Measurements from ENCODE around the gene COL27A1. TPM values are rescaled to one million over a fixed set of nuclear protein-coding genes. Genes with fewer than 3 reads are reported as not detected.

Gene COL27A1
- polyA plus RNA-seq (2013, experiment 1 of 2) = 11.1 TPM
- 11.1 TPM for polyA plus RNA-seq (2013, experiment 2 of 2)

GRCh38 chr9:114155263-114155994 is at the start of gene COL27A1:
Gene COL27A1 (plus strand): TSS chr9:114155537. CDS start chr9:114155951, 414 bp downstream.
- H3K27me3 ChIP-seq (ENCODE audit: control insufficient read depth in 3 of 3, insufficient read depth in 3 of 3, low read depth in 1 of 3, low read length in 3 of 3) = peaks cover 8 to 46% (median 13%) of the 10 kb centered on the region in 3 experiments
- peak within 1 kb of the TSS; percentile 84 for H2BK15ac ChIP-seq (ENCODE audit: low read length)
- no CpG with 5 or more reads among the region's 63 CpGs for WGBS, 2 donors (ENCODE audit: extremely low coverage in 2 of 2, insufficient read length in 2 of 2, insufficient replicate concordance in 1 of 2)
- no peaks in the 10 kb centered on the region for H3K36me3 ChIP-seq (replicated peaks in 1 of 2; ENCODE audit: control insufficient read depth in 2 of 2, insufficient read depth in 2 of 2, low read length in 2 of 2)
- no peaks in the 10 kb centered on the region for H3K79me1 ChIP-seq (ENCODE audit: low read depth, low read length)
- peak within 1 kb of the TSS; percentile 96 for H3K4me2 ChIP-seq (ENCODE audit: insufficient read depth, low read length, poor library complexity, severe bottlenecking)
- H2AFZ ChIP-seq (ENCODE audit: low read length) = peak within 1 kb of the TSS; percentile 94
- peak within 1 kb of the TSS; percentile 49 for H2BK120ac ChIP-seq (ENCODE audit: low read depth, low read length)
- peak within 1 kb of the TSS; percentile 11 for H2BK12ac ChIP-seq (ENCODE audit: low read length)
- peak within 1 kb of the TSS; percentile 30 for H2BK5ac ChIP-seq (ENCODE audit: low read length)
- peak within 1 kb of the TSS; percentile 87 for H3K23ac ChIP-seq (ENCODE audit: low read depth, low read length, poor library complexity)
- peak; percentile 88 for DNase-seq (ENCODE audit: low spot score)
- H4K8ac ChIP-seq (ENCODE audit: low read depth, low read length) = no peak within 1 kb of the TSS
- peak within 1 kb of the TSS; percentile 58 for H2AK5ac ChIP-seq (ENCODE audit: low read depth, low read length)
- H3K9me3 ChIP-seq (replicated peaks in 1 of 2; ENCODE audit: control insufficient read depth in 2 of 2, insufficient read depth in 1 of 2, low read depth in 1 of 2, low read length in 2 of 2) = no peaks in the 10 kb centered on the region
- H4K91ac ChIP-seq (ENCODE audit: low read depth, low read length, poor library complexity) = peak within 1 kb of the TSS; percentile 75
- peak within 1 kb of the TSS; percentile 93 for H3K9ac ChIP-seq (ENCODE audit: low read depth, low read length, poor library complexity)
- peak within 1 kb of the TSS; percentile 94 for H3K18ac ChIP-seq (ENCODE audit: low read length)
- peaks cover 25 to 28% of the 10 kb centered on the region in 2 donors for H3K4me1 ChIP-seq (ENCODE audit: control insufficient read depth in 2 of 2, insufficient read depth in 1 of 2, low read depth in 1 of 2, low read length in 2 of 2)
- no peak within 1 kb of the TSS for H3K27ac ChIP-seq (replicated peaks; ENCODE audit: low read length)
- peak within 1 kb of the TSS; percentile 46 to 85 for H3K4me3 ChIP-seq (ENCODE audit: low read length in 2 of 2)
- peak within 1 kb of the TSS; percentile 11 for H3K14ac ChIP-seq (ENCODE audit: low read length)
- H3K4ac ChIP-seq (ENCODE audit: low read length) = no peak within 1 kb of the TSS

GRCh38 chr9:114107286-114108001 is 47.9 kb upstream of the COL27A1 start:
- Histone ChIP-seq H3K4me2 (ENCODE audit: insufficient read depth, low read length, poor library complexity, severe bottlenecking) (no peak overlapping the region), H2AFZ (ENCODE audit: low read length) (peak overlapping the region; percentile 83), H3K9ac (ENCODE audit: low read depth, low read length, poor library complexity) (no peak overlapping the region), H2BK120ac (ENCODE audit: low read depth, low read length) (no peak overlapping the region), H3K79me1 (ENCODE audit: low read depth, low read length) (no peaks in the 10 kb centered on the region), H3K14ac (ENCODE audit: low read length) (no peak overlapping the region), H2BK15ac (ENCODE audit: low read length) (no peak overlapping the region), H2BK5ac (ENCODE audit: low read length) (no peak overlapping the region), H2BK12ac (ENCODE audit: low read length) (no peak overlapping the region), H3K27me3 (ENCODE audit: control insufficient read depth in 3 of 3, insufficient read depth in 3 of 3, low read depth in 1 of 3, low read length in 3 of 3) (peaks cover 0 to 25% (median 0%) of the 10 kb centered on the region in 3 experiments), H3K4ac (ENCODE audit: low read length) (no peak overlapping the region), H3K27ac (replicated peaks; ENCODE audit: low read length) (no peak overlapping the region), H3K4me3 (ENCODE audit: low read length in 2 of 2) (no peak overlapping the region), H4K91ac (ENCODE audit: low read depth, low read length, poor library complexity) (no peak overlapping the region), H3K36me3 (replicated peaks in 1 of 2; ENCODE audit: control insufficient read depth in 2 of 2, insufficient read depth in 2 of 2, low read length in 2 of 2) (no peaks in the 10 kb centered on the region), H2AK5ac (ENCODE audit: low read depth, low read length) (no peak overlapping the region), H3K4me1 (ENCODE audit: control insufficient read depth in 2 of 2, insufficient read depth in 1 of 2, low read depth in 1 of 2, low read length in 2 of 2) (peaks cover 3% of the 10 kb centered on the region in 2 donors), H3K9me3 (replicated peaks in 1 of 2; ENCODE audit: control insufficient read depth in 2 of 2, insufficient read depth in 1 of 2, low read depth in 1 of 2, low read length in 2 of 2) (no peaks in the 10 kb centered on the region), H3K23ac (ENCODE audit: low read depth, low read length, poor library complexity) (no peak overlapping the region), H3K18ac (ENCODE audit: low read length) (no peak overlapping the region), H4K8ac (ENCODE audit: low read depth, low read length) (no peak overlapping the region)
- WGBS, 2 donors (ENCODE audit: extremely low coverage in 2 of 2, insufficient read length in 2 of 2, insufficient replicate concordance in 1 of 2) = 100% methylated on average over 1 of the region's 13 CpGs; no CpG with 5 or more reads in 1 of the 2 donors
- DNase-seq (ENCODE audit: low spot score) = no peak

- DNase-seq (ENCODE audit: low spot score) = peak; percentile 87
- Histone ChIP-seq H2BK120ac (ENCODE audit: low read depth, low read length) (no peak overlapping the region), H2AFZ (ENCODE audit: low read length) (peak overlapping the region; percentile 83), H3K4me3 (ENCODE audit: low read length in 2 of 2) (no peak overlapping the region), H3K79me1 (ENCODE audit: low read depth, low read length) (no peaks in the 10 kb centered on the region), H2BK12ac (ENCODE audit: low read length) (no peak overlapping the region), H3K4me1 (ENCODE audit: control insufficient read depth in 2 of 2, insufficient read depth in 1 of 2, low read depth in 1 of 2, low read length in 2 of 2) (peaks cover 3% of the 10 kb centered on the region in 2 donors), H4K91ac (ENCODE audit: low read depth, low read length, poor library complexity) (peak overlapping the region; percentile 22), H3K9me3 (replicated peaks in 1 of 2; ENCODE audit: control insufficient read depth in 2 of 2, insufficient read depth in 1 of 2, low read depth in 1 of 2, low read length in 2 of 2) (no peaks in the 10 kb centered on the region), H3K27me3 (ENCODE audit: control insufficient read depth in 3 of 3, insufficient read depth in 3 of 3, low read depth in 1 of 3, low read length in 3 of 3) (peaks cover 0 to 31% (median 0%) of the 10 kb centered on the region in 3 experiments), H2BK5ac (ENCODE audit: low read length) (peak overlapping the region; percentile 10), H2AK5ac (ENCODE audit: low read depth, low read length) (peak overlapping the region; percentile 8), H3K18ac (ENCODE audit: low read length) (peak overlapping the region; percentile 86), H3K14ac (ENCODE audit: low read length) (no peak overlapping the region), H3K27ac (replicated peaks; ENCODE audit: low read length) (no peak overlapping the region), H3K9ac (ENCODE audit: low read depth, low read length, poor library complexity) (no peak overlapping the region), H3K4ac (ENCODE audit: low read length) (no peak overlapping the region), H3K23ac (ENCODE audit: low read depth, low read length, poor library complexity) (no peak overlapping the region), H4K8ac (ENCODE audit: low read depth, low read length) (no peak overlapping the region), H2BK15ac (ENCODE audit: low read length) (peak overlapping the region; percentile 6), H3K36me3 (replicated peaks in 1 of 2; ENCODE audit: control insufficient read depth in 2 of 2, insufficient read depth in 2 of 2, low read length in 2 of 2) (no peaks in the 10 kb centered on the region), H3K4me2 (ENCODE audit: insufficient read depth, low read length, poor library complexity, severe bottlenecking) (no peak overlapping the region)
- WGBS, 2 donors (ENCODE audit: extremely low coverage in 2 of 2, insufficient read length in 2 of 2, insufficient replicate concordance in 1 of 2) = no CpG with 5 or more reads among the region's 28 CpGs
Observed at GRCh38 chr9:114108016-114108833, 47.1 kb upstream of the COL27A1 start.

Measured in neuronal stem cell (in vitro differentiated cells).